Vagina (tissue), 2 donors: Measurements from ENCODE around the gene PDPK1. TPM values are rescaled to one million over a fixed set of nuclear protein-coding genes. Genes with fewer than 3 reads are reported as not detected.

Experiments
- DNase-seq, 2 donors: peaks; one replicate each; pipeline ENCODE4 v3.0.0-alpha.2; 2017; ENCODE audit errors: extremely low spot score in 2 of 2
- H3K27ac ChIP-seq: fragments of 200-600 bp; sonication (generic); one replicate; pipeline ENCODE4 v1.5.1; 2019
- H3K27me3 ChIP-seq: fragments of 200-600 bp; sonication (generic); one replicate; pipeline ENCODE4 v1.5.1; 2019
- H3K36me3 ChIP-seq, 2 donors: fragments of 200-600 bp; sonication (generic); one replicate each; pipeline ENCODE4 v1.5.1; 2017 to 2019
- H3K4me1 ChIP-seq: fragments of 200-600 bp; sonication (generic); one replicate; pipeline ENCODE4 v1.5.1; 2019
- H3K4me3 ChIP-seq, 2 donors: fragments of 200-600 bp; sonication (generic); 1 replicate in 1 of 2; 2 replicates in 1 of 2; pipeline ENCODE4 v1.5.1; 2016 to 2019
- H3K9me3 ChIP-seq: fragments of 200-600 bp; sonication (generic); one replicate; pipeline ENCODE4 v1.5.1; 2019
- POLR2A ChIP-seq, 2 donors: fragments of 450-650 bp; IDR thresholded peaks; one replicate each; pipeline ENCODE4 v1.6.1; 2017; ENCODE audit warnings: antibody characterized with exemption in 2 of 2, mild to moderate bottlenecking in 2 of 2, moderate library complexity in 2 of 2
- POLR2AphosphoS5 ChIP-seq, 2 donors: sonication (generic); formaldehyde crosslinking; IDR thresholded peaks; one replicate each; pipeline ENCODE4 v1.9.0; 2017; ENCODE audit warnings: antibody characterized with exemption in 2 of 2, mild to moderate bottlenecking in 2 of 2, low read depth in 1 of 2; ENCODE audit not compliant: insufficient read depth in 1 of 2
- intact Hi-C: fragments of 100-400 bp; cut with DNase I; formaldehyde crosslinking; loops from one replicate; pipeline ENCODE4 v1.15.1; 2023
- total RNA-seq: library from RNA; depleted of rRNA; stranded (reverse); fragments of >200 nt; gene quantifications from one replicate; pipeline ENCODE4 v1.2.3, GENCODE V29; 2016
- TF ChIP-seq, protein P1 (sequence below), 3 experiments: fragments of 450-650 bp in 2 of 3; fragments of 200-600 bp in 1 of 3; sonication (generic) in 1 of 3; IDR thresholded peaks; one replicate each; pipeline ENCODE4 v1.5.1; 2017 to 2019; ENCODE audit warnings: antibody characterized with exemption in 3 of 3, mild to moderate bottlenecking in 2 of 3, moderate library complexity in 2 of 3

The PDPK1 gene
- total RNA-seq, 1 donor from 2014 or later: 29.2 TPM

DNA sequence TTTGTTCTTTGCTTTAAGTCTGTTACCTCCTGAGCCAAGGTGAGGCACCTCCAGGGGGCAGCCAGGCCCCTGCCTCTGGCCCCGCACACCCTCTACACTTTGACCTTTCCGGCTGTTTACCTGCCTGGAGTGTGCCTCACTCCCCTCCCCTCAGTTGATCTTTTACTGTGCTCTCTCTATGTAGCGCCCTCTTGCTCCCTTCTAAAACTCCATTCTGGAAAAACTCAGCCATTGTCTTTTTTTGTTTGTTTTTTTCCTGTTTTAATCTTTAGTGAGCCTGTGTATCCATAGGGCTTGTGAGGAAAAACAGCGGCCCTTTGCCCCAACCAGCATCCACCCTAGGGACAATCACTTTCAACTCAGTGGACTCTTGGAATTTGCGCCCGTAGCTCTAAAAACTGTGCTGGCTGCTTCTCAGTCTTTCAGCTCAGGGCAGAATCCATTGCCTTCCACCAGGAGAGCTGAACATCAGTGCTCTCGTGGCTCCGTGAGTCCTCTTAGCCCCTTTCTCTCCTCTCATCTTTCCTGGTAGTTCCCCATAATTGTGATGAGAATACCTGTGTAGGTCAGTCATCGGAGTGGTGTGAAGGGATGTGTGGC lies 13.4 kb upstream of the PDPK1 start:
- DNase-seq: no peak
- Histone ChIP-seq H3K9me3 (no peaks in the 10 kb centered on the region), H3K4me1 (peaks cover 16% of the 10 kb centered on the region), H3K36me3 (peaks cover 0 to 36% of the 10 kb centered on the region in 2 donors), H3K27ac (no peak overlapping the region), H3K27me3 (no peaks in the 10 kb centered on the region), H3K4me3 (no peak overlapping the region)
- TF ChIP-seq POLR2A (IDR thresholded peaks at IDR 0.05) (no peak), POLR2AphosphoS5 (IDR thresholded peaks at IDR 0.05; ENCODE audit: insufficient read depth in 1 of 2, low read depth in 1 of 2) (no peak)
- TF ChIP-seq, protein P1, sequence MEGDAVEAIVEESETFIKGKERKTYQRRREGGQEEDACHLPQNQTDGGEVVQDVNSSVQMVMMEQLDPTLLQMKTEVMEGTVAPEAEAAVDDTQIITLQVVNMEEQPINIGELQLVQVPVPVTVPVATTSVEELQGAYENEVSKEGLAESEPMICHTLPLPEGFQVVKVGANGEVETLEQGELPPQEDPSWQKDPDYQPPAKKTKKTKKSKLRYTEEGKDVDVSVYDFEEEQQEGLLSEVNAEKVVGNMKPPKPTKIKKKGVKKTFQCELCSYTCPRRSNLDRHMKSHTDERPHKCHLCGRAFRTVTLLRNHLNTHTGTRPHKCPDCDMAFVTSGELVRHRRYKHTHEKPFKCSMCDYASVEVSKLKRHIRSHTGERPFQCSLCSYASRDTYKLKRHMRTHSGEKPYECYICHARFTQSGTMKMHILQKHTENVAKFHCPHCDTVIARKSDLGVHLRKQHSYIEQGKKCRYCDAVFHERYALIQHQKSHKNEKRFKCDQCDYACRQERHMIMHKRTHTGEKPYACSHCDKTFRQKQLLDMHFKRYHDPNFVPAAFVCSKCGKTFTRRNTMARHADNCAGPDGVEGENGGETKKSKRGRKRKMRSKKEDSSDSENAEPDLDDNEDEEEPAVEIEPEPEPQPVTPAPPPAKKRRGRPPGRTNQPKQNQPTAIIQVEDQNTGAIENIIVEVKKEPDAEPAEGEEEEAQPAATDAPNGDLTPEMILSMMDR (IDR thresholded peaks at IDR 0.05): no peak
- intact Hi-C loops: no loop called here

DNA sequence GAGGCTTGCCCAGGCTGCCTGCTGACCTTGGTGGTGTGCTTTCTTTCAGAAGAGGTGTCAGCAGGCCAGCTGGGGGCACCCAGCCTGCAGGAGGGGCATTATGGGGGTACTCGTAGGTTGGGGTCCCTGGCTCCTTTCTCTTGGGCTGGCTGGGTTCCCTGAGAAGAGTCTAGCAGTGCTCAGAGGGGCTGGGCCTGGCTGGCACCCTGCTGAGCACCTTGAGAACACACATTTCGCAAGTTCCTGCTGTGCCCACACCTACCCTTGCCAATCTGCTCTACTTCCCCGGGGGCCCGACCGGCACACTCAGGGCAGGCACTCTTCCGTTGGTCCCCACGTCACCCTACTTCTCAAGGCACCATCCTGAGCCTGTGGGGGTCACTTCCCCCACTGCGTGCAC lies 11.7 kb upstream of the PDPK1 start:
- Histone ChIP-seq H3K36me3 (peaks cover 0 to 39% of the 10 kb centered on the region in 2 donors), H3K4me3 (no peak overlapping the region), H3K9me3 (no peaks in the 10 kb centered on the region), H3K27me3 (no peaks in the 10 kb centered on the region), H3K4me1 (peaks cover 8% of the 10 kb centered on the region), H3K27ac (no peak overlapping the region)
- TF ChIP-seq POLR2AphosphoS5 (IDR thresholded peaks at IDR 0.05; ENCODE audit: insufficient read depth in 1 of 2, low read depth in 1 of 2): no peak
- TF ChIP-seq POLR2A (IDR thresholded peaks at IDR 0.05): no peak
- DNase-seq: no peak
- intact Hi-C loops: no loop called here

DNA sequence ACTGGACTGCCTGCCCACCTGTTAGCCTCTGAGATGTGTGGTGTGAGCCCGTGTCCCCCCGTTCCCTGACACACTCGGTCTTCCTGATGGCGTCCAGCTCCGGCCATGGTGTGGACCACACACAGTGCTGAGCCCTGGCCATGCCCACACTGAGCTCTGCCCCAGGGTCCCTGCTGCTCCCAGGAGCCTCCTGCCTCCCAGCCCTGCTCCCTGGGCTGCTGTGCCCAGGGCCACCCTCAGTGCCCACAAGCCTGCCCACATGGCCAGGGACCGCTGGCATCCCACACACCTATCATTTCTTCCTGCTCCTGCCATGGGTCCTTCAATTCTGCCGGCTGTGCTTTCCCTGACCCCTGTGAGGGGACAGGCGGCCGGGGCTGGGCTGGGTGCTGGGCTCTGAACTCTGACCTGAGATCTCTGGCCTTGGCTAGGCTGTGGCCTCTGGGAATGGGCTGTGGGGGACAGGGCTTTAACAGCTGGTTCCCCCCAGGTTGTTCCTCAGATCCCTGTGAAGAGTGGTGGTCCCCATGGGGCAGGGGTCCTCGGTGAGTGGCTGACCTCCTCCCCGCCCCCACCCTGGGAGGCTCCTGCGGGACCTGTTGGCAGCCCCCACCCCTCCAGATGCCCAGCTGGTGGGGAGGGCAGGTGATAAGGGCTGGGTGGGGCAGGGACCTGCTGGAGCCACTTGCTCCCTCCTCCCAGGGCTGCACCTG lies 10.6 kb upstream of the PDPK1 start:
- intact Hi-C loops: no loop called here
- Histone ChIP-seq H3K9me3 (no peaks in the 10 kb centered on the region), H3K4me1 (peaks cover 9% of the 10 kb centered on the region), H3K4me3 (no peak overlapping the region), H3K36me3 (peaks cover 0 to 39% of the 10 kb centered on the region in 2 donors), H3K27me3 (no peaks in the 10 kb centered on the region), H3K27ac (no peak overlapping the region)
- DNase-seq: no peak
- TF ChIP-seq POLR2A (IDR thresholded peaks at IDR 0.05): no peak
- TF ChIP-seq, protein P1 (IDR thresholded peaks at IDR 0.05): no peak
- TF ChIP-seq POLR2AphosphoS5 (IDR thresholded peaks at IDR 0.05; ENCODE audit: insufficient read depth in 1 of 2, low read depth in 1 of 2): no peak

DNA sequence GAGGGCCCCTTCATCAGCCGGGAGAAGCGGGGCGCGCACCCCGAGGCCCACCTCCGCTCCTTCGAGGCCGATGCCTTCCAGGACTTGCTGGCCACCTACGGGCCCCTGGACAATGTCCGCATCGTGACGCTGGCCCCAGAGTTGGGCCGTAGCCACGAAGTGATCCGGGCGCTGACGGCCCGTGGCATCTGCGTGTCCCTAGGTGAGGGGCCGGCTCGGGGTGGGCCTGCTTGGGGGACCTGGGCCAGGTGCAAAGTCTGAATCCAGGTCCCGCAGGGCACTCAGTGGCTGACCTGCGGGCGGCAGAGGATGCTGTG lies 10.1 kb upstream of the PDPK1 start:
- Histone ChIP-seq H3K9me3 (no peaks in the 10 kb centered on the region), H3K4me3 (no peak overlapping the region), H3K27me3 (no peaks in the 10 kb centered on the region), H3K4me1 (peaks cover 14% of the 10 kb centered on the region), H3K36me3 (peaks cover 0 to 39% of the 10 kb centered on the region in 2 donors), H3K27ac (no peak overlapping the region)
- DNase-seq: no peak
- TF ChIP-seq POLR2AphosphoS5 (IDR thresholded peaks at IDR 0.05; ENCODE audit: insufficient read depth in 1 of 2, low read depth in 1 of 2) (no peak), POLR2A (IDR thresholded peaks at IDR 0.05) (no peak)
- TF ChIP-seq, protein P1 (IDR thresholded peaks at IDR 0.05): no peak
- intact Hi-C loops: no loop called here

DNA sequence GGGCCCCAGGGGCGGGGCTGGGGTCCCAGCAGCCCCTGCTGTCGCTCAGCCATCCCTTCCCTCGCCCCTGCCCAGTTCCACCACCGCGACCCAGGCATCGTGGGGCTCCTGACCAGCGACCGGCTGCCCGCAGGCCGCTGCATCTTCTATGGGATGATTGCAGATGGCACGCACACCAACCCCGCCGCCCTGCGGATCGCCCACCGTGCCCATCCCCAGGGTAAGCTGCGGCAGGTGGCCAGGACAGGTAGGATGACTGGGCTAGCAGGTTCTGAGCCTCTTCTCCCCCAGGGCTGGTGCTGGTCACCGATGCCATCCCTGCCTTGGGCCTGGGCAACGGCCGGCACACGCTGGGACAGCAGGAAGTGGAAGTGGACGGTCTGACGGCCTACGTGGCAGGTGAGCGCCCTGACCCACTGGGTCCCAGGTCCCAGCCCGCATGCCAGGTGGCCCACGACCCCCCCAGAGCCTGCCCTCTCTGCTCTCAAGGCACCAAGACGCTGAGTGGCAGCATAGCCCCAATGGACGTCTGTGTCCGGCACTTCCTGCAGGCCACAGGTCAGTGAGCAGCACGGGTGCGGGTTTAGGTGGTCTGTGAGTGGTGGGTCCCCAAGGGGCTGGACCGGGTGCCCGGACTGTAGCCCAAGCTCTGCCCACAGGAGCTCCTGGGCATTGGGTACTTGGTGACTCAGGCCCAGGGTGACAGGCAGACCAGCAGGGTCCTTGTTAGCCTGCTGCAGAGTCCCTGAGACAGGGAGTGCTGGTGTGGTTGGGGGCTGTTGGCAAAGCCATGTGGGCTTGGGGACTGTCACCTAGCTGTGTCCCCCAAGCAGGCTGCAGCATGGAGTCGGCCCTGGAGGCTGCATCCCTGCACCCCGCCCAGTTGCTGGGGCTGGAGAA lies 9.4 kb upstream of the PDPK1 start:
- Histone ChIP-seq H3K36me3 (peaks cover 0 to 34% of the 10 kb centered on the region in 2 donors), H3K27me3 (no peaks in the 10 kb centered on the region), H3K27ac (no peak overlapping the region), H3K4me1 (peaks cover 17% of the 10 kb centered on the region), H3K4me3 (no peak overlapping the region), H3K9me3 (no peaks in the 10 kb centered on the region)
- intact Hi-C loops: no loop called here
- peak in 1 of 2 donors; percentile 85 for DNase-seq
- no peak for TF ChIP-seq POLR2A (IDR thresholded peaks at IDR 0.05)
- no peak for TF ChIP-seq POLR2AphosphoS5 (IDR thresholded peaks at IDR 0.05; ENCODE audit: insufficient read depth in 1 of 2, low read depth in 1 of 2)
- TF ChIP-seq, protein P1 (IDR thresholded peaks at IDR 0.05): no peak
